HG03565 (cell line): ENCODE data around the gene FOXG1.

ENCODE experiments used
- ATAC-seq: cut with Tn5 transposase; IDR thresholded peaks from one replicate; pipeline ENCODE4 v1.9.1; 2021; ENCODE audit warnings: mild to moderate bottlenecking, moderate library complexity; ENCODE audit not compliant: unreplicated experiment

FOXG1 gene

DNA sequence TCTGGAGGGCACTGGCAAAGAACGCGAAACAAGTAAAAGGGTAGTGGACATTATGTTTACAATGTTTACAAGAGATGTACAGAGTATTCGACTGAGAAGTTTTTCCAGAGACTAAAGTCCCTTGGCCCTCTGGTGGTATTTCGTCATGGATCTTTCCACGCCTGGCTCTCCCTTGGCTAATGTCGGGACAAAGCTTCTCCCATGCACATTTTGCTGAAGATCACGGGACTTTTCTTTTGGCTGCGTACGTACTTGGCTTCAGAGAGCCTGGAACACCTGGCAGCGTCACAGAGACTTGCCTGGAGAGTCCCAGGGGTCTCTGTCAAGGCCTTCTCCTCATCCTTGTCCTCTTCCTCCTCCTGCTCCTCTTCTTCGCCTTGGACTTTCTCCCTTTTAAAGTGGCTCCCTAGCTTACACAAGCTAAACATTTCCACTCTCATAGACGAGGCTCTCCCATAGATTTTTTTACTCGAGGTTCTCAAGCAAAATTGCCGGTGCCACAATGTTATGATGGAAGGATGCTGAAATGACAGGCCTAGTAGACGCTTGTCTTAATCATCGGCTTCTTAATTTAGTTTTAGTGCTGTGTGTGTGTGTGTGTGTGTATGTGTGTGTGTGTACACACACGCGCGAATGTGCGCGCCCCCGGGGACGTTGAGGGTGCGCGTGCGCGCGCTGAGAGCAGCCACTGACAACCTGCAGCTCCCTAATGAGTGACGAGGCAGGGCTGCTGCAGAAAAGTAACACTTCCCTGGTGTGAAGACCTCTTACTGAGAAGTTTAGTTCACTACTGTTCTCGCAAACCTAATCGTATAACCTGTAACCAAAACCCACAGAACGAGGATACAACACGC is 4.9 kb upstream of the FOXG1 start:
- ATAC-seq: no peak

DNA sequence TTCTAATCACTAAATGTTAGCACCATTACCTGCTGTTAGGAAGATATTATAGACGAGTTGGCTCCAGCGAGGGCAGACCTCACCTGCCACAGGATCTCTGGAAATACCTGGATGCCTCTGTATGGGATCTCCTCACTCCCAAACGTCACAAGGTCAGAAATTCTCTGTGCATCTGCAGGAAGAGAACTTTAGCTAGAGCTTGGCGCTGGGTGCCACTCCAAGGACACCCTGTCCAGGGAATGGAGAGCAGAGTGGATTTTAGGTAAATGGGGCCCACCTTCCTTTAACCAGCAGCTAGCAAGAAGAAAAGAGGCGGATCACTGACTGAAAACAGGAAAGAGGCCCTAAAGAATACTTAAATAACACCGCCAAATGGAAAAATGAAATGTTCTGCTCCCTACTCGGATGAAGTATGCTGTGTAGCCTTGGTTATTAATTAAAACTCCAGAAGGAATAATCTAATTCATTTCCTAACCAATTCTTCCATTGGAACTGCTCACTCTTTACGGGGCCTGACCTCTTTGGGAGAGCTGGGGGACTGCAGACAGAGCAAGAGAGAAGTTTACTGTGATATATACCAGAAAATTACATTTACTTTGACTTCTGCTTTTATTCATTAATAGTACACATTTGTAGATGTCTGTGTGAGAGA is 4.2 kb upstream of the FOXG1 start:
- no peak for ATAC-seq

DNA sequence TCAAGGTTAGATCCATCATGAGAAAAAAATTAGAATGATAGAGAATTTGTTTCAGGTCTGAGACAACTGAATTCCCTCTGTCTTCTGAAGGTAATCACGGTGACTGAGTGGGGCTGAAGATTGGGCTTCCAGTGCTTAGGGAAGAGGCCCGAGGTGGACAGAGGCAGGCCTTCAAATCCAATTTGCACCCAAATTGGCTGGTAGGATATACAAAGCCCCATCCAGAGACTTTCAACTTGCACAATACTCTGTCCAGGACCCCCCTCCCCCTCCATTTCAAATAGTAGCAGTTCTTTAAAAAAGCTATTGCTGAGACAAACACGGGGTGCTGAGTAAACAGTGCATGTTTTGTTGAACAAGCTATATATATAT is 3.6 kb upstream of the FOXG1 start:
- no peak for ATAC-seq

GRCh38 chr14:28763751-28764256 is 2.8 kb upstream of the FOXG1 start:
- ATAC-seq: no peak

GRCh38 chr14:28764257-28765160 is 2.1 kb upstream of the FOXG1 start:
- ATAC-seq: no peak

- ATAC-seq: no peak
These were observed 1.3 kb upstream of the FOXG1 start for GRCh38 chr14:28765169-28765830.

GRCh38 chr14:28765831-28766468 is 637 bp upstream of the FOXG1 start:
- no peak for ATAC-seq

- ATAC-seq: no peak
These were observed 654 bp downstream of the FOXG1 start for GRCh38 chr14:28767030-28767852.

DNA sequence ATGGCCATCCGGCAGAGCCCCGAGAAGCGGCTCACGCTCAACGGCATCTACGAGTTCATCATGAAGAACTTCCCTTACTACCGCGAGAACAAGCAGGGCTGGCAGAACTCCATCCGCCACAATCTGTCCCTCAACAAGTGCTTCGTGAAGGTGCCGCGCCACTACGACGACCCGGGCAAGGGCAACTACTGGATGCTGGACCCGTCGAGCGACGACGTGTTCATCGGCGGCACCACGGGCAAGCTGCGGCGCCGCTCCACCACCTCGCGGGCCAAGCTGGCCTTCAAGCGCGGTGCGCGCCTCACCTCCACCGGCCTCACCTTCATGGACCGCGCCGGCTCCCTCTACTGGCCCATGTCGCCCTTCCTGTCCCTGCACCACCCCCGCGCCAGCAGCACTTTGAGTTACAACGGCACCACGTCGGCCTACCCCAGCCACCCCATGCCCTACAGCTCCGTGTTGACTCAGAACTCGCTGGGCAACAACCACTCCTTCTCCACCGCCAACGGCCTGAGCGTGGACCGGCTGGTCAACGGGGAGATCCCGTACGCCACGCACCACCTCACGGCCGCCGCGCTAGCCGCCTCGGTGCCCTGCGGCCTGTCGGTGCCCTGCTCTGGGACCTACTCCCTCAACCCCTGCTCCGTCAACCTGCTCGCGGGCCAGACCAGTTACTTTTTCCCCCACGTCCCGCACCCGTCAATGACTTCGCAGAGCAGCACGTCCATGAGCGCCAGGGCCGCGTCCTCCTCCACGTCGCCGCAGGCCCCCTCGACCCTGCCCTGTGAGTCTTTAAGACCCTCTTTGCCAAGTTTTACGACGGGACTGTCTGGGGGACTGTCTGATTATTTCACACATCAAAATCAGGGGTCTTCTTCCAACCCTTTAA is 1.5 kb downstream of the FOXG1 start:
- ATAC-seq: no peak

GRCh38 chr14:28769276-28769880 is 2.8 kb downstream of the FOXG1 start:
- no peak for ATAC-seq

DNA sequence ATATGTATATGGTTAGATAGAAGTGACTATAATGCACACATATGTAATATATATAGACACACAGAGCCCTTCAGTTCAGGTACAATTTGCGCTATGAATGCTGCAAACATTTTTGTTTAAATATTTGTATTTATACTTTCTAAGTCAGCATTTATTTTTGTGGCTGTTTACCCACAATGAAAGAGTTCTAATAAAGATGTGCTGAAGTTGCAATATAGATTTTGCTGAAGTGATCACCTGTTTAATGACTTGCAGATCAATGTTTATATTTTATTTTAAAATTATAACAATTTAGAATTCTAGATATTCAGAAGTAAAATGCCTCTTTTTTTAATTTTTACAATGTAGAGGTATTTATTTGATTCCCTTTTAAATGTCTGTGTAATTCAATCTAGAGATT is 3.5 kb downstream of the FOXG1 start:
- no peak for ATAC-seq

GRCh38 chr14:28770630-28771029 is 4.0 kb downstream of the FOXG1 start:
- no peak for ATAC-seq

- ATAC-seq: no peak
These were observed 4.6 kb downstream of the FOXG1 start for GRCh38 chr14:28771168-28771567.

DNA sequence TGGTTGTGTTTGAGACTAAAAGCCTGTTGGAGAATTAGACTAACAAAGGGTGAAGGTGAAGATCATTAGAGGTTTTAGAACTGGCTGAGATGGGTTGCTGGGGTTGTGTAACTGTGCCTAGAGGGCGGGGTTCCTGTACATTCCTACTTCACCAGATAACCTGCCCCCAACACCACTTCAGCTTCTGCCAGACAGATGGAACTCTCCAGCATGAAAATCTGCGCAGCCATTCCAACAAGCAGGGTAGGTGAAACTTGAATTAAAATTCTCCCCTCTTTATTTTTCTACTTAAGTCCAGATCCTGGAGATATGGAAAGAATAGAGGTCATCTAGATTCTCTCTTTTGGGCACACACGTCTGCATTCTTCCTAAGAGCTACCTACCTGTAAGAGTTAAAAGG is 6.0 kb downstream of the FOXG1 start:
- ATAC-seq: no peak

DNA sequence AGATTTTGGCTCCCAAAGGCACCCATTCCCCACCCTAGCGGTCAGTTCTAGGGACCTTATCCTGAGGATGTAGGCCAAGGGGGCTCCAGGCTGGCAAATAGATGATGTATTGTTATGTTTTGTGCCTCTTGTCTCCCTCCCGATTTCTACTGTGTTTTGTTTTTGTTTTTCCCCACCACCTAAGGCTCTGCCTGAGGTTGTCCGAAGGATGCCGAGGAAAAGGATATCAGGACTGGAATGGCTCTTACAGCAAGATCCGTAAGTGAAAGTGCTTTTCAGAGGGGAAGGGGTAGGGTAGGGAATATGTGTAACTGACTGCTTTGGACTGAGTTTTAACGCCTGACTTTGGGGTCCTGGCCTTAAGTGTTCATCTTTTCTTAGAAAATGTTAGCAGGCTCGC is 6.6 kb downstream of the FOXG1 start:
- ATAC-seq: no peak

DNA sequence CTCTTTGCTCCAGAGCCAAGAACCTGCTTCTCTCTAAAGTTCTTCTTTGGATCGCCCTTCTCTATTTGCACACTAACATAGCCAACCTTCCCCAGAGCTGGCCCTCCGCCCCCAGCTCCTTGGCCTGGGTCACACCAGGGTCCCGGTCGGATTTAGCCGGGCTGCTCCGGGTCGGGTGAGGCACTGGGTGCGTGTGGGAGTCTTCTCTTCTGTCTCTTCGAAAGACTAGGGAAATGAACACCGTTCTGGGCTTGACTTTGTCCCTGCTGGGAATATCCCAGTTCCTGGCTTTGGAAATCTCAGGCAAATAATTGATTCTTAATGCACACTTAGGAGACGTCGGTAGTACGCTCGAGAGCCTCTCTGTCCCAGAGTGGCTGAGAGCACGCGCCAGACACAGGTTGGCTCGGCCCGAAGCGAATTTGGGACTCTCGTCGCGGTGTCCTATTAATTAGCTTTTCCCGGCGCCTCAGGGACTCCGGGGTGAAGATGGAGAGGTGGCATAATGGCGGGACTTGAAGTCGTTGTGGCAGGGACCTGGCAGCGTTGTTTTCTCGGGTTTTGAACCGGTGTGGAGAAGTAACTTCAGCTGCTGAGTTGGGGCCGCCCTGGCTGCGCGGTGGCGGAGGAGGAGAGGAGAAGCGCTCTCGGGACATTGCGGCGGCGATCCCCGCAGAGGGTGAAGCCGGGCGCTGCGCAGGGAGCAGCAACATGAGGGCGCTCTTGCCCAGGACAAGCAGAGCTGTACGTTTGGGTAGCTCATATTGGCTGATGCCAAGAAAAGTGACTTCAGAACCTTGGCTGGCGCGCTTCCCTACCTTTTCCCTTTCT is 7.5 kb downstream of the FOXG1 start:
- ATAC-seq: no peak
